ENCODE results near the gene RFX4.

DNA sequence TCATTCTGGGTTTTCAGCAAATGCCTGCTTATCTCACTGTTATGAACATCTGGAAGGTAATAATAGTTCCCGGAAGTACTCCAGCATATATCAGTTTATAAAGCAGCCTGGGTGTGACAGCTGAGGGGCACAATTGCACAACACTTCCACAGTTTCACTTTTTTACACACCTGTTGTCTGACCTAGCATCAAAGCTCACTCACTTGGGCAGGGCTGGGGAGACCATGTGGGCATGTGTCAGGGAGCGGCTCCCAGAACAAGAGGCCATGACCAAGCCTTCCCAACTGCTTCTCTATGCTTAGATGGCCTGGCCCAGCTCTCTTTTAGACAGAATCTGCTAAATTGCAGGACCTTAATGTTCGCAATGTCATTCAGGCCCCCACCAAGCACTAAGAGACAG, 140.6 kb downstream of the RFX4 start:
- TF ChIP-seq, protein P1, sequence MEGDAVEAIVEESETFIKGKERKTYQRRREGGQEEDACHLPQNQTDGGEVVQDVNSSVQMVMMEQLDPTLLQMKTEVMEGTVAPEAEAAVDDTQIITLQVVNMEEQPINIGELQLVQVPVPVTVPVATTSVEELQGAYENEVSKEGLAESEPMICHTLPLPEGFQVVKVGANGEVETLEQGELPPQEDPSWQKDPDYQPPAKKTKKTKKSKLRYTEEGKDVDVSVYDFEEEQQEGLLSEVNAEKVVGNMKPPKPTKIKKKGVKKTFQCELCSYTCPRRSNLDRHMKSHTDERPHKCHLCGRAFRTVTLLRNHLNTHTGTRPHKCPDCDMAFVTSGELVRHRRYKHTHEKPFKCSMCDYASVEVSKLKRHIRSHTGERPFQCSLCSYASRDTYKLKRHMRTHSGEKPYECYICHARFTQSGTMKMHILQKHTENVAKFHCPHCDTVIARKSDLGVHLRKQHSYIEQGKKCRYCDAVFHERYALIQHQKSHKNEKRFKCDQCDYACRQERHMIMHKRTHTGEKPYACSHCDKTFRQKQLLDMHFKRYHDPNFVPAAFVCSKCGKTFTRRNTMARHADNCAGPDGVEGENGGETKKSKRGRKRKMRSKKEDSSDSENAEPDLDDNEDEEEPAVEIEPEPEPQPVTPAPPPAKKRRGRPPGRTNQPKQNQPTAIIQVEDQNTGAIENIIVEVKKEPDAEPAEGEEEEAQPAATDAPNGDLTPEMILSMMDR (IDR thresholded peaks at IDR 0.05 in 4 of 5, conservative IDR thresholded peaks at IDR 0.05 in 1 of 5): no peak
- TF ChIP-seq POLR2A (IDR thresholded peaks at IDR 0.05): no peak

All from gastrocnemius medialis (tissue), 4 donors.